Right atrium auricular region (tissue), 2 donors: ENCODE data around the gene YPEL5. TPM values are rescaled to one million over a fixed set of nuclear protein-coding genes. Genes with fewer than 3 reads are reported as not detected.

Experiments used
- DNase-seq: peaks from one replicate; pipeline ENCODE4 v3.0.0-alpha.2; 2019; ENCODE audit warnings: low spot score
- H3K27ac ChIP-seq, 2 donors: fragments of 200-600 bp; sonication (generic); 1 replicate in 1 of 2; 2 replicates in 1 of 2; pipeline ENCODE4 v1.5.1; 2016 to 2019
- H3K27me3 ChIP-seq, 2 donors: fragments of 200-600 bp; sonication (generic); one replicate each; pipeline versions ENCODE4 v1.5.1 to v1.6.0; 2017 to 2019
- H3K36me3 ChIP-seq: fragments of 200-600 bp; sonication (generic); one replicate; pipeline ENCODE4 v1.5.1; 2016
- H3K4me1 ChIP-seq, 2 donors: fragments of 200-600 bp; sonication (generic); one replicate each; pipeline versions ENCODE4 v1.5.1 to v1.6.0; 2017 to 2019
- H3K4me3 ChIP-seq, 2 donors: fragments of 200-600 bp; sonication (generic); 1 replicate in 1 of 2; 2 replicates in 1 of 2; pipeline ENCODE4 v1.5.1; 2017 to 2019; ENCODE audit warnings: mild to moderate bottlenecking in 1 of 2, moderate library complexity in 1 of 2
- H3K9me3 ChIP-seq, 2 donors: fragments of 200-600 bp; sonication (generic); one replicate each; pipeline ENCODE4 v1.5.1; 2019
- total RNA-seq, 2 donors: library from RNA; depleted of rRNA; stranded (reverse); fragments of >200 nt; gene quantifications; one replicate each; pipeline ENCODE4 v1.1.0, GENCODE V29; 2016
- TF ChIP-seq, protein P1 (sequence below), 2 donors: fragments of 200-600 bp; sonication (generic); IDR thresholded peaks; one replicate each; pipeline ENCODE4 v1.5.1; 2019; ENCODE audit warnings: antibody characterized with exemption in 2 of 2

Gene YPEL5
- total RNA-seq, 2 donors from 2014 or later: 36.3 to 45.5 TPM

GRCh38 chr2:30112561-30112960, 34.2 kb upstream of the YPEL5 start:
- no peaks in the 10 kb centered on the region for H3K9me3 ChIP-seq
- H3K4me1 ChIP-seq: no peaks in the 10 kb centered on the region
- DNase-seq: no peak
- no peak overlapping the region for H3K27ac ChIP-seq
- H3K27me3 ChIP-seq: no peaks in the 10 kb centered on the region
- H3K36me3 ChIP-seq: no peaks in the 10 kb centered on the region
- TF ChIP-seq, protein P1, sequence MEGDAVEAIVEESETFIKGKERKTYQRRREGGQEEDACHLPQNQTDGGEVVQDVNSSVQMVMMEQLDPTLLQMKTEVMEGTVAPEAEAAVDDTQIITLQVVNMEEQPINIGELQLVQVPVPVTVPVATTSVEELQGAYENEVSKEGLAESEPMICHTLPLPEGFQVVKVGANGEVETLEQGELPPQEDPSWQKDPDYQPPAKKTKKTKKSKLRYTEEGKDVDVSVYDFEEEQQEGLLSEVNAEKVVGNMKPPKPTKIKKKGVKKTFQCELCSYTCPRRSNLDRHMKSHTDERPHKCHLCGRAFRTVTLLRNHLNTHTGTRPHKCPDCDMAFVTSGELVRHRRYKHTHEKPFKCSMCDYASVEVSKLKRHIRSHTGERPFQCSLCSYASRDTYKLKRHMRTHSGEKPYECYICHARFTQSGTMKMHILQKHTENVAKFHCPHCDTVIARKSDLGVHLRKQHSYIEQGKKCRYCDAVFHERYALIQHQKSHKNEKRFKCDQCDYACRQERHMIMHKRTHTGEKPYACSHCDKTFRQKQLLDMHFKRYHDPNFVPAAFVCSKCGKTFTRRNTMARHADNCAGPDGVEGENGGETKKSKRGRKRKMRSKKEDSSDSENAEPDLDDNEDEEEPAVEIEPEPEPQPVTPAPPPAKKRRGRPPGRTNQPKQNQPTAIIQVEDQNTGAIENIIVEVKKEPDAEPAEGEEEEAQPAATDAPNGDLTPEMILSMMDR (IDR thresholded peaks at IDR 0.05): no peak
- H3K4me3 ChIP-seq: no peak overlapping the region

- no peaks in the 10 kb centered on the region for H3K36me3 ChIP-seq
- H3K27ac ChIP-seq: no peak overlapping the region
- no peak overlapping the region for H3K4me3 ChIP-seq
- no peaks in the 10 kb centered on the region for H3K4me1 ChIP-seq
- TF ChIP-seq, protein P1 (IDR thresholded peaks at IDR 0.05): no peak
- no peak for DNase-seq
- no peaks in the 10 kb centered on the region for H3K27me3 ChIP-seq
- no peaks in the 10 kb centered on the region for H3K9me3 ChIP-seq
These were observed 33.1 kb upstream of the YPEL5 start for GRCh38 chr2:30113617-30114293.

- TF ChIP-seq, protein P1 (IDR thresholded peaks at IDR 0.05): peak; percentile 91 to 93
- no peaks in the 10 kb centered on the region for H3K4me1 ChIP-seq
- DNase-seq: peak; percentile 88
- no peaks in the 10 kb centered on the region for H3K9me3 ChIP-seq
- no peak overlapping the region for H3K27ac ChIP-seq
- no peaks in the 10 kb centered on the region for H3K27me3 ChIP-seq
- H3K36me3 ChIP-seq: no peaks in the 10 kb centered on the region
- no peak overlapping the region for H3K4me3 ChIP-seq
These were observed 31.4 kb upstream of the YPEL5 start for GRCh38 chr2:30115141-30115980.

- TF ChIP-seq, protein P1 (IDR thresholded peaks at IDR 0.05): no peak
- Histone ChIP-seq H3K27me3 (no peaks in the 10 kb centered on the region), H3K9me3 (no peaks in the 10 kb centered on the region), H3K36me3 (no peaks in the 10 kb centered on the region), H3K27ac (no peak overlapping the region), H3K4me3 (no peak overlapping the region), H3K4me1 (no peaks in the 10 kb centered on the region)
- DNase-seq: no peak
These were observed 30.9 kb upstream of the YPEL5 start for GRCh38 chr2:30115981-30116285.

GRCh38 chr2:30122362-30122761, 24.4 kb upstream of the YPEL5 start:
- Histone ChIP-seq H3K27ac (no peak overlapping the region), H3K36me3 (no peaks in the 10 kb centered on the region), H3K27me3 (no peaks in the 10 kb centered on the region), H3K9me3 (no peaks in the 10 kb centered on the region), H3K4me3 (no peak overlapping the region), H3K4me1 (no peaks in the 10 kb centered on the region)
- no peak for DNase-seq
- TF ChIP-seq, protein P1 (IDR thresholded peaks at IDR 0.05): no peak
